Fibroblast of lung (primary cell): ENCODE results near the gene RB1. TPM values are rescaled to one million over a fixed set of nuclear protein-coding genes. Genes with fewer than 3 reads are reported as not detected.

ENCODE experiments used
- DNase-seq, 2 donors: peaks; one replicate each; pipeline versions ENCODE4 v3.0.0 to v3.0.0-alpha.2; 2010; ENCODE audit warnings: low read depth in 2 of 2
- H2AFZ ChIP-seq: 2 replicates; pipeline ENCODE4 v1.5.1; 2012; ENCODE audit warnings: low read length, control low read depth, inconsistent platforms
- H3K27ac ChIP-seq: 2 replicates; pipeline ENCODE4 v1.5.1; 2011; ENCODE audit warnings: low read length, control low read depth; ENCODE audit not compliant: insufficient read depth
- H3K27me3 ChIP-seq: 2 replicates; pipeline ENCODE4 v1.5.1; 2011; ENCODE audit warnings: mild to moderate bottlenecking, low read length; ENCODE audit not compliant: control insufficient read depth, insufficient read depth
- H3K36me3 ChIP-seq: 2 replicates; pipeline ENCODE4 v1.5.1; 2011; ENCODE audit warnings: low read length; ENCODE audit not compliant: control insufficient read depth, insufficient read depth
- H3K4me1 ChIP-seq: 2 replicates; pipeline ENCODE4 v1.5.1; 2011; ENCODE audit warnings: low read length; ENCODE audit not compliant: control insufficient read depth, insufficient read depth; ENCODE audit errors: extremely low read depth
- H3K4me2 ChIP-seq: 2 replicates; pipeline ENCODE4 v1.5.1; 2011; ENCODE audit warnings: low read length, control low read depth; ENCODE audit not compliant: insufficient read depth; ENCODE audit errors: extremely low read depth
- H3K4me3 ChIP-seq, 4 experiments: fragments of 200-600 bp in 1 of 4; sonication (generic) in 1 of 4; replicated peaks in 1 of 4; 2 replicates each; pipeline ENCODE4 v1.5.1; 2011 to 2016; ENCODE audit warnings: low read length in 4 of 4, low read depth in 3 of 4, mild to moderate bottlenecking in 3 of 4, control low read depth in 2 of 4, inconsistent platforms in 1 of 4, mixed read lengths in 1 of 4; ENCODE audit not compliant: insufficient read depth in 1 of 4; ENCODE audit errors: control extremely low read depth in 1 of 4
- H3K79me2 ChIP-seq: 2 replicates; pipeline ENCODE4 v1.5.1; 2012; ENCODE audit warnings: mild to moderate bottlenecking, low read length, inconsistent platforms; ENCODE audit not compliant: control insufficient read depth, insufficient read depth
- H3K9ac ChIP-seq: 2 replicates; pipeline ENCODE4 v1.5.1; 2011; ENCODE audit warnings: mild to moderate bottlenecking, low read length, control low read depth; ENCODE audit not compliant: insufficient read depth
- H3K9me3 ChIP-seq: 2 replicates; pipeline ENCODE4 v1.5.1; 2012; ENCODE audit warnings: low read depth, low read length; ENCODE audit not compliant: control insufficient read depth, insufficient read depth
- H4K20me1 ChIP-seq: 2 replicates; pipeline ENCODE4 v1.5.1; 2011; ENCODE audit warnings: low read length; ENCODE audit not compliant: control insufficient read depth, insufficient read depth; ENCODE audit errors: extremely low read depth
- EZH2 ChIP-seq: IDR thresholded peaks from 2 replicates; pipeline ENCODE4 v1.5.1; 2012; ENCODE audit warnings: low read length, control low read depth, mild to moderate bottlenecking; ENCODE audit errors: missing control alignments
- polyA plus RNA-seq, 2 donors: library from polyadenylated mRNA; depleted of rRNA in 1 of 2; stranded (reverse) in 1 of 2; unstranded in 1 of 2; fragments of >200 nt; gene quantifications; 2 replicates each; pipeline ENCODE4 v1.2.1, GENCODE V29; 2011 to 2012; ENCODE audit warnings: missing spikeins in 1 of 2
- total RNA-seq: library from RNA; depleted of rRNA; stranded (reverse); fragments of >200 nt; gene quantifications from 2 replicates; pipeline ENCODE4 v1.2.1, GENCODE V29; 2014
- TF ChIP-seq, protein P1 (sequence below), 2 donors: IDR thresholded peaks in 1 of 2; conservative IDR thresholded peaks in 1 of 2; 1 replicate in 1 of 2; 2 replicates in 1 of 2; pipeline ENCODE4 v1.5.1; 2011 to 2012; ENCODE audit warnings: low read length in 2 of 2, control low read depth in 1 of 2, inconsistent platforms in 1 of 2, low read depth in 1 of 2, mild to moderate bottlenecking in 1 of 2

RB1 gene
- total and polyA plus RNA-seq, 2 donors (not counting 1 experiment from before 2014, with no cell fraction given): 31.9 to 39.7 TPM

GRCh38 chr13:48488995-48489394 lies 185.4 kb downstream of the RB1 start:
- H3K9me3 ChIP-seq: no peaks in the 10 kb centered on the region
- H3K4me1 ChIP-seq: no peaks in the 10 kb centered on the region
- no peak overlapping the region for H3K9ac ChIP-seq
- no peak overlapping the region for H2AFZ ChIP-seq
- DNase-seq: no peak
- no peaks in the 10 kb centered on the region for H3K36me3 ChIP-seq
- no peak overlapping the region for H3K4me2 ChIP-seq
- TF ChIP-seq, protein P1, sequence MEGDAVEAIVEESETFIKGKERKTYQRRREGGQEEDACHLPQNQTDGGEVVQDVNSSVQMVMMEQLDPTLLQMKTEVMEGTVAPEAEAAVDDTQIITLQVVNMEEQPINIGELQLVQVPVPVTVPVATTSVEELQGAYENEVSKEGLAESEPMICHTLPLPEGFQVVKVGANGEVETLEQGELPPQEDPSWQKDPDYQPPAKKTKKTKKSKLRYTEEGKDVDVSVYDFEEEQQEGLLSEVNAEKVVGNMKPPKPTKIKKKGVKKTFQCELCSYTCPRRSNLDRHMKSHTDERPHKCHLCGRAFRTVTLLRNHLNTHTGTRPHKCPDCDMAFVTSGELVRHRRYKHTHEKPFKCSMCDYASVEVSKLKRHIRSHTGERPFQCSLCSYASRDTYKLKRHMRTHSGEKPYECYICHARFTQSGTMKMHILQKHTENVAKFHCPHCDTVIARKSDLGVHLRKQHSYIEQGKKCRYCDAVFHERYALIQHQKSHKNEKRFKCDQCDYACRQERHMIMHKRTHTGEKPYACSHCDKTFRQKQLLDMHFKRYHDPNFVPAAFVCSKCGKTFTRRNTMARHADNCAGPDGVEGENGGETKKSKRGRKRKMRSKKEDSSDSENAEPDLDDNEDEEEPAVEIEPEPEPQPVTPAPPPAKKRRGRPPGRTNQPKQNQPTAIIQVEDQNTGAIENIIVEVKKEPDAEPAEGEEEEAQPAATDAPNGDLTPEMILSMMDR (conservative IDR thresholded peaks at IDR 0.05 in 1 of 2, IDR thresholded peaks at IDR 0.05 in 1 of 2; ENCODE audit: low read depth in 1 of 2, low read length in 2 of 2): no peak
- TF ChIP-seq EZH2: no peak
- H3K4me3 ChIP-seq: no peak overlapping the region
- no peaks in the 10 kb centered on the region for H3K27me3 ChIP-seq
- H3K79me2 ChIP-seq: no peaks in the 10 kb centered on the region
- H4K20me1 ChIP-seq: no peaks in the 10 kb centered on the region
- no peak overlapping the region for H3K27ac ChIP-seq

DNA sequence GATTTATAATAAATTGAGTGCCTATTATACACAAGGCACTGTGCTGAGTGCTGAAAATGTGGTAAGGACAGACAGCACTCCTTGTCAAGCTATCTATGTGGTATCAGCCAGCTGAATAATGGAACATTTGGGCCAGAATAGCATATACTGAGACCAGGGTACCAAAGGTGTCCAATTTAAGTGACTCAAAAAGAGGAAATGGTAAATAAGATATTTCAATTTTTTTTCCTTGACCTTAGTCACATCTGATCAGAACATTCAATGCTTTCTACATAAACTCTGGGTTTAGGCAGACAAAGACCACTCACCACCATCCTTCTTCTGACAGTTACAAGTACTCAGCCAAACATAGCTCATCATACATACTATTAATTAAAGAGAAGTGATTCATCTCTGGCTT lies 186.1 kb downstream of the RB1 start:
- Histone ChIP-seq H3K4me1 (no peaks in the 10 kb centered on the region), H3K36me3 (no peaks in the 10 kb centered on the region), H3K4me3 (no peak overlapping the region), H3K4me2 (no peak overlapping the region), H3K27me3 (no peaks in the 10 kb centered on the region), H3K9ac (no peak overlapping the region), H4K20me1 (no peaks in the 10 kb centered on the region), H2AFZ (no peak overlapping the region), H3K27ac (no peak overlapping the region), H3K9me3 (no peaks in the 10 kb centered on the region), H3K79me2 (no peaks in the 10 kb centered on the region)
- DNase-seq: no peak
- TF ChIP-seq EZH2: no peak
- TF ChIP-seq, protein P1 (conservative IDR thresholded peaks at IDR 0.05 in 1 of 2, IDR thresholded peaks at IDR 0.05 in 1 of 2; ENCODE audit: low read depth in 1 of 2, low read length in 2 of 2): no peak

DNA sequence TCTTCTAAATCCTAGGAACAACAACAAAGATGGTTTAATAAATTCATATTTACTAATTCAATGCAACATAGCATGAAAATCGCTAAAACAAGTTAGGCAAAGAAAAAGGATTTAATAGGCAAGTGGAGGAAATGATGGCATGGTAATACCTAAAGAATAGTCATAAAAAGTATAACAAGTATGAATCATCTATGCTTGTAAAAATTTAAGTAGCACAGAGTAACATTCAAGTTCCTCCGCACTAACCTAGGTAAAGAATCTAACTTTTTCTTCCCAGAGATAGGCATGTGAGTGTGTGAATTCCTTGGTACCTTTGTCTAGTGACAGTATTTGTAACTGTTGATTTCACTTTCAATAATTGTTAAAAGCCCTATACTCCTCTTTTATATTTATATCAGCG lies 186.7 kb downstream of the RB1 start:
- Histone ChIP-seq H3K9me3 (no peaks in the 10 kb centered on the region), H4K20me1 (no peaks in the 10 kb centered on the region), H2AFZ (no peak overlapping the region), H3K27ac (no peak overlapping the region), H3K27me3 (no peaks in the 10 kb centered on the region), H3K79me2 (no peaks in the 10 kb centered on the region), H3K4me1 (no peaks in the 10 kb centered on the region), H3K9ac (no peak overlapping the region), H3K4me3 (no peak overlapping the region), H3K36me3 (no peaks in the 10 kb centered on the region), H3K4me2 (no peak overlapping the region)
- TF ChIP-seq, protein P1 (conservative IDR thresholded peaks at IDR 0.05 in 1 of 2, IDR thresholded peaks at IDR 0.05 in 1 of 2; ENCODE audit: low read depth in 1 of 2, low read length in 2 of 2): no peak
- no peak for TF ChIP-seq EZH2
- no peak for DNase-seq
